HEK293T (cell line): ENCODE measurements around the gene PKP1.

Source experiments
- CTCF ChIA-PET: fragments of 350-600 bp; formaldehyde crosslinking; extraction: SDS; loops from one replicate; lab custom pipeline; 2021; ENCODE audit warnings: antibody characterized with exemption, inconsistent platforms; lab: Yijun Ruan, JAX
- POLR2A ChIA-PET: fragments of 350-600 bp; formaldehyde crosslinking; extraction: SDS; loops from one replicate; lab custom pipeline; 2020; ENCODE audit warnings: antibody characterized with exemption, inconsistent platforms; lab: Yijun Ruan, JAX
- DNase-seq: peaks from one replicate; pipeline ENCODE4 v3.0.0; 2012; ENCODE audit warnings: mixed read lengths; ENCODE audit errors: extremely low spot score
- ARNT ChIP-seq: fragments of 450-650 bp; IDR thresholded peaks from 2 replicates; pipeline ENCODE4 v1.6.1; 2017; ENCODE audit warnings: mild to moderate bottlenecking
- BHLHE40 ChIP-seq: fragments of 450-650 bp; IDR thresholded peaks from 2 replicates; pipeline ENCODE4 v1.6.1; 2016; ENCODE audit warnings: mild to moderate bottlenecking, moderate library complexity, borderline replicate concordance
- CTBP1 ChIP-seq: fragments of 450-650 bp; IDR thresholded peaks from 2 replicates; pipeline ENCODE4 v1.6.1; 2016; ENCODE audit warnings: borderline replicate concordance
- ELF4 ChIP-seq: fragments of 450-650 bp; IDR thresholded peaks from 2 replicates; pipeline ENCODE4 v1.6.1; 2017; ENCODE audit warnings: antibody characterized with exemption
- FOXA1 ChIP-seq: fragments of 450-650 bp; IDR thresholded peaks from 2 replicates; pipeline ENCODE4 v1.6.1; 2016; ENCODE audit warnings: mild to moderate bottlenecking
- FOXK2 ChIP-seq: fragments of 450-650 bp; IDR thresholded peaks from 2 replicates; pipeline ENCODE4 v1.6.1; 2016; ENCODE audit warnings: mild to moderate bottlenecking
- FOXM1 ChIP-seq: fragments of 450-650 bp; IDR thresholded peaks from 2 replicates; pipeline ENCODE4 v1.6.1; 2017; ENCODE audit warnings: mild to moderate bottlenecking, borderline replicate concordance
- HDGF ChIP-seq: fragments of 450-650 bp; IDR thresholded peaks from 2 replicates; pipeline ENCODE4 v1.6.1; 2017; ENCODE audit warnings: antibody characterized with exemption, borderline replicate concordance
- L3MBTL2 ChIP-seq: fragments of 450-650 bp; conservative IDR thresholded peaks from 2 replicates; pipeline ENCODE4 v1.6.1; 2016; ENCODE audit warnings: mild to moderate bottlenecking
- LEF1 ChIP-seq: fragments of 450-650 bp; IDR thresholded peaks from 2 replicates; pipeline ENCODE4 v1.6.1; 2017; ENCODE audit warnings: mild to moderate bottlenecking, borderline replicate concordance
- NFRKB ChIP-seq: fragments of 450-650 bp; IDR thresholded peaks from 2 replicates; pipeline ENCODE4 v1.6.1; 2016; ENCODE audit warnings: mild to moderate bottlenecking, moderate library complexity
- PKNOX1 ChIP-seq: fragments of 450-650 bp; IDR thresholded peaks from 2 replicates; pipeline ENCODE4 v1.6.1; 2016
- SP1 ChIP-seq: fragments of 450-650 bp; IDR thresholded peaks from 2 replicates; pipeline ENCODE4 v1.6.1; 2017
- SUZ12 ChIP-seq: fragments of 450-650 bp; IDR thresholded peaks from 2 replicates; pipeline ENCODE4 v1.6.1; 2016; ENCODE audit warnings: mild to moderate bottlenecking
- TARDBP ChIP-seq: fragments of 450-650 bp; IDR thresholded peaks from 2 replicates; pipeline ENCODE4 v1.6.1; 2016
- ZNF384 ChIP-seq: fragments of 450-650 bp; IDR thresholded peaks from 2 replicates; pipeline ENCODE4 v1.6.1; 2016

Gene PKP1

GRCh38 chr1:201260236-201260590, 23.1 kb upstream of the PKP1 start:
- POLR2A ChIA-PET: no interaction called here
- TF ChIP-seq CTBP1 (no peak), ARNT (no peak), NFRKB (no peak), SP1 (no peak), L3MBTL2 (no peak), FOXA1 (no peak), FOXK2 (no peak), ELF4 (no peak), TARDBP (no peak), SUZ12 (no peak), FOXM1 (no peak)
- CTCF ChIA-PET: interaction anchor here (0.6 kb wide), 1 partner anchor 321 kb away, joined by 4 read pairs; no protein-coding TSS in a partner anchor
- DNase-seq: no peak

- CTCF ChIA-PET: interaction anchor here (0.6 to 1.0 kb wide), 2 partner anchors 100 to 322 kb away, joined by 3 to 4 read pairs; no protein-coding TSS in a partner anchor
- TF ChIP-seq SUZ12 (no peak), FOXK2 (no peak), ARNT (no peak), SP1 (no peak)
- DNase-seq: no peak
- POLR2A ChIA-PET: no interaction called here
Measured at GRCh38 chr1:201260648-201261311, 22.5 kb upstream of the PKP1 start.

- POLR2A ChIA-PET: no interaction called here
- TF ChIP-seq ZNF384 (no peak), TARDBP (no peak)
- no peak for DNase-seq
- CTCF ChIA-PET: interaction anchor here (1.0 to 1.3 kb wide), 2 partner anchors 99 kb away, joined by 3 read pairs; no protein-coding TSS in a partner anchor
Measured at GRCh38 chr1:201261771-201262547, 21.3 kb upstream of the PKP1 start.

GRCh38 chr1:201262963-201263608, 20.2 kb upstream of the PKP1 start:
- POLR2A ChIA-PET: no interaction called here

GRCh38 chr1:201264072-201264471, 19.2 kb upstream of the PKP1 start:
- POLR2A ChIA-PET: no interaction called here
- CTCF ChIA-PET: interaction anchor here (1.1 kb wide), 1 partner anchor 82 kb away, joined by 4 read pairs; no protein-coding TSS in a partner anchor
- TF ChIP-seq HDGF (no peak), FOXK2 (no peak), FOXM1 (no peak), ELF4 (no peak), ZNF384 (no peak), NFRKB (no peak), CTBP1 (no peak), SUZ12 (no peak), BHLHE40 (no peak), FOXA1 (no peak), TARDBP (no peak), PKNOX1 (no peak), LEF1 (no peak), ARNT (no peak), L3MBTL2 (no peak), SP1 (no peak)
- DNase-seq: no peak

More at GRCh38 chr1:201262963-201263608, 20.2 kb upstream of the PKP1 start:
- TF ChIP-seq LEF1: no peak
- TF ChIP-seq PKNOX1: no peak
- TF ChIP-seq SP1: no peak
- no peak for TF ChIP-seq ZNF384
- TF ChIP-seq SUZ12: no peak
- TF ChIP-seq FOXM1: no peak
- no peak for TF ChIP-seq ARNT
- no peak for TF ChIP-seq FOXK2
- TF ChIP-seq ELF4: no peak
- TF ChIP-seq HDGF: no peak
- TF ChIP-seq NFRKB: no peak
- TF ChIP-seq FOXA1: no peak
- no peak for TF ChIP-seq BHLHE40
- TF ChIP-seq TARDBP: no peak
- no peak for TF ChIP-seq L3MBTL2
- TF ChIP-seq CTBP1: no peak
- DNase-seq: no peak
- CTCF ChIA-PET: interaction anchor here (1.3 kb wide), 1 partner anchor 98 kb away, joined by 3 read pairs; no protein-coding TSS in a partner anchor

- no peak for TF ChIP-seq ELF4
- no peak for TF ChIP-seq SP1
- TF ChIP-seq SUZ12: no peak
- TF ChIP-seq PKNOX1: no peak
Measured at GRCh38 chr1:201264554-201264953, 18.8 kb upstream of the PKP1 start.

More at GRCh38 chr1:201264554-201264953, 18.8 kb upstream of the PKP1 start:
- ChIA-PET CTCF (interaction anchor here (1.1 kb wide), 1 partner anchor 81 kb away, joined by 4 read pairs; no protein-coding TSS in a partner anchor), POLR2A (no interaction called here)
- no peak for DNase-seq
